Pancreas (tissue), 10 donors: ENCODE results near the gene BEND6. TPM values are rescaled to one million over a fixed set of nuclear protein-coding genes. Genes with fewer than 3 reads are reported as not detected.

Experiments used
- ATAC-seq, 4 donors: fragments of 200-7000 bp; cut with Tn5 transposase; one replicate each; pipeline versions ENCODE4 v1.8.0 to v1.9.1; 2020; ENCODE audit warnings: mild to moderate bottlenecking in 4 of 4, moderate library complexity in 4 of 4
- DNase-seq, 6 donors: peaks; one replicate each; pipeline ENCODE4 v3.0.0-alpha.2; 2020
- FAIRE-seq: peaks from 2 replicates; lab custom pipeline; 2012; peaks lifted over from hg19 to GRCh38; lab: Jason Lieb, UNC
- H3K27ac ChIP-seq, 4 donors: fragments of 200-600 bp; sonication (generic); 1 replicate in 3 of 4; 2 replicates in 1 of 4; pipeline versions ENCODE4 v1.5.0 to v1.8.0; 2020
- H3K27me3 ChIP-seq, 4 donors: fragments of 200-600 bp; one replicate each; pipeline ENCODE4 v1.8.0; 2021
- H3K36me3 ChIP-seq, 3 donors: fragments of 200-600 bp; sonication (generic) in 1 of 3; one replicate each; pipeline versions ENCODE4 v1.5.0 to v1.8.0; 2020 to 2021
- H3K4me1 ChIP-seq, 3 donors: fragments of 200-600 bp; one replicate each; pipeline ENCODE4 v1.8.0; 2021
- H3K4me3 ChIP-seq, 4 donors: fragments of 200-600 bp; sonication (generic) in 2 of 4; one replicate each; pipeline versions ENCODE4 v1.5.0 to v1.8.0; 2020 to 2021
- H3K9me3 ChIP-seq, 4 donors: fragments of 200-600 bp; one replicate each; pipeline ENCODE4 v1.8.0; 2021
- CTCF ChIP-seq, 4 donors: fragments of 200-600 bp; sonication (generic) in 3 of 4; IDR thresholded peaks; one replicate each; pipeline versions ENCODE4 v1.5.0 to v1.8.0; 2021; ENCODE audit warnings: antibody characterized with exemption in 4 of 4
- WGBS, 2 donors: extraction: QIAGEN DNeasy Blood & Tissue Kit; methylation state at CpG; one replicate each; pipeline ENCODE4 v1.1.7; 2013; 5-methylcytosine and 5-hydroxymethylcytosine counted together
- intact Hi-C, 3 donors: fragments of 100-400 bp; cut with DNase I; formaldehyde crosslinking; loops; one replicate each; pipeline versions ENCODE4 v1.11.1 to v1.14.2; 2022
- polyA plus RNA-seq, 2 donors: library from polyadenylated mRNA; stranded (reverse); fragments of 200-250 nt; gene quantifications; one replicate each; pipeline ENCODE4 v1.2.3, GENCODE V29; 2013
- total RNA-seq, 6 donors: library from RNA; stranded (reverse); fragmentation: NEBNext Ultra II Directional in 4 of 6; extraction: Animal tissue kit (Norgen Biotek cat#: 25700) in 4 of 6; gene quantifications; one replicate each; pipeline versions ENCODE4 v1.2.1 to v1.2.4, GENCODE V29; 2021 to 2023
- donor health status: healthy with polysubstance abuse.
- donor health status: DM: no; HTN: no; CAD: no; lungs with moderate emphysema.
- donor health status: DM: no; HTN: no; CAD: no.
- donor health status: control.
- donor health status: control.
- donor health status: Bipolar disorder and iron deficiency.
- donor health status: DM: yes; HTN: yes; CAD: no.
- donor health status: DM: no; HTN: no; CAD: no.
- donor health status: DM: no; HTN: no; CAD: no.
- donor health status: DM: yes; HTN: yes; CAD: no.

The BEND6 gene
- total and polyA plus RNA-seq, 8 donors = 0.06 to 0.94 (median 0.47) TPM; not detected in 2

- no peak for TF ChIP-seq CTCF (IDR thresholded peaks at IDR 0.05)
- intact Hi-C loops = no loop called here
- 61 to 63% methylated on average over 3 of the region's 3 CpGs for WGBS, 2 donors
- Histone ChIP-seq H3K4me1 (no peaks in the 10 kb centered on the region), H3K9me3 (no peaks in the 10 kb centered on the region), H3K4me3 (no peak overlapping the region), H3K27me3 (no peaks in the 10 kb centered on the region), H3K27ac (no peak overlapping the region), H3K36me3 (no peaks in the 10 kb centered on the region)
- ATAC-seq = no peak
- DNase-seq = no peak
- FAIRE-seq = no peak
These were observed 8.1 kb downstream of the BEND6 start for GRCh38 chr6:56963043-56963442.

GRCh38 chr6:56963793-56964192 is 8.9 kb downstream of the BEND6 start:
- TF ChIP-seq CTCF (IDR thresholded peaks at IDR 0.05) = no peak
- no peak for ATAC-seq
- Histone ChIP-seq H3K36me3 (no peaks in the 10 kb centered on the region), H3K27ac (no peak overlapping the region), H3K4me3 (no peak overlapping the region), H3K4me1 (no peaks in the 10 kb centered on the region), H3K27me3 (no peaks in the 10 kb centered on the region), H3K9me3 (no peaks in the 10 kb centered on the region)
- intact Hi-C loops = no loop called here
- 43 to 50% methylated on average over 1 of the region's 1 CpG for WGBS, 2 donors
- no peak for DNase-seq
- peak; percentile 99 for FAIRE-seq

- no peak for FAIRE-seq
- H3K4me3 ChIP-seq = no peak overlapping the region
- WGBS, 2 donors = 48 to 52% methylated on average over 1 of the region's 1 CpG
These were observed 10.2 kb downstream of the BEND6 start for GRCh38 chr6:56965126-56965525.

GRCh38 chr6:56970849-56971248 is 15.9 kb downstream of the BEND6 start:
- WGBS, 2 donors = 88 to 91% methylated on average over 1 of the region's 1 CpG
- FAIRE-seq = no peak
- ATAC-seq = no peak
- no peak for TF ChIP-seq CTCF (IDR thresholded peaks at IDR 0.05)
- no peaks in the 10 kb centered on the region for H3K36me3 ChIP-seq
- H3K4me3 ChIP-seq = no peak overlapping the region
- no peaks in the 10 kb centered on the region for H3K27me3 ChIP-seq
- no peak for DNase-seq
- no peaks in the 10 kb centered on the region for H3K4me1 ChIP-seq
- intact Hi-C loops = no loop called here
- H3K27ac ChIP-seq = no peak overlapping the region
- H3K9me3 ChIP-seq = no peaks in the 10 kb centered on the region

More at GRCh38 chr6:56965126-56965525, 10.2 kb downstream of the BEND6 start:
- Histone ChIP-seq H3K27ac (no peak overlapping the region), H3K27me3 (no peaks in the 10 kb centered on the region), H3K36me3 (no peaks in the 10 kb centered on the region), H3K4me1 (no peaks in the 10 kb centered on the region), H3K9me3 (no peaks in the 10 kb centered on the region)
- intact Hi-C loops = no loop called here
- no peak for ATAC-seq
- DNase-seq = no peak
- TF ChIP-seq CTCF (IDR thresholded peaks at IDR 0.05) = no peak

- H3K36me3 ChIP-seq = no peaks in the 10 kb centered on the region
- H3K27me3 ChIP-seq = no peaks in the 10 kb centered on the region
- no peaks in the 10 kb centered on the region for H3K9me3 ChIP-seq
- 73 to 89% methylated on average over 1 of the region's 1 CpG for WGBS, 2 donors
- DNase-seq = no peak
- ATAC-seq = no peak
- intact Hi-C loops = no loop called here
- TF ChIP-seq CTCF (IDR thresholded peaks at IDR 0.05) = no peak
- no peak overlapping the region for H3K4me3 ChIP-seq
- H3K27ac ChIP-seq = no peak overlapping the region
- H3K4me1 ChIP-seq = no peaks in the 10 kb centered on the region
- no peak for FAIRE-seq
These were observed 22.3 kb downstream of the BEND6 start for GRCh38 chr6:56977192-56977591.
